Stimulated activated CD4-positive, alpha-beta T cell treated with anti-CD3 and anti-CD28 coated beads, Interleukin-4, amount 100 ng/mL, for 24 hours (primary cell): ENCODE results near the gene SLCO2A1.

Source experiments
- DNase-seq: peaks from one replicate; pipeline ENCODE4 v3.0.0-alpha.2; 2020

The SLCO2A1 gene

DNA sequence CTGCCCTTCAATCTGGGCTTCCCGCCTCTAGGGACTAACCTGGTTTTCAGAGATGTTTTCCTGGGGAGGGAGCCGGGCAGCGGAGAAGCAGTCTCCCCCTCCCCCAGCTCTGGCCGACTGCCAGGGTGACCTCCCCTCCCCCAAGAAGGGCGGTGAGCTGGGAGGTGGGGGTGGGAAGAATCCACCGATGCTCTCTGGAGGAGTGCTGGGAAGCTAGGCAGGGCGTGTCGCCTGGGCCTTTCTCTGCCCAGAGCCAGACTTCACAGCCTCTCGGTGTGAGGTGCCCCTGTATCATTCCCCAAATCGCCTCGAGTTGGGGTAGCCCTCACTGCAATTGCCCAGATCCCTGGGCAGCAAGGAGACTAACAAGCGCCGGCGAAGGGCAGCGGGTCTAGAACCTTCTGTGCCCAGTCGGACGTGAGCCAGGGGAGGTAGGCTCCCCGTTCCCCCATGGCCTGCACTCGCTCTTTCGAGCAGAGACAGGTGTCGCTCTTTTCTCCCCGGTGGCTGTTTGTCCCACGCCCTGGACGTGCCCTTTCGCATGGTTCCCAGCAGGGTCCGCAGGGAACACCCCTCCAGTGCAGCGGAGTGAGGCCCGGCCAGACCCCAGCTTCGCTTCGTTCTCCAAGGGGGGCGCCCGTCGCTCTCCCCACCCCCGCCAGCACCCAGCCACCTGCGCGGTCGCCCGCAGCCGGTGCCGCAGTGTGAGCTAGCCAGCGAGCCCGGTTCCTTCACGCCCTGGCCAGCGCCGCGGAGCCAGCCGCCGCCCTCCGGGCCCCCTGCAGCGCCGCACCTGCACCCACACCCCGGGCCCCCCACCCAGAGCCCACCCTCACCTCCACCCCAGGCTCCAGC lies 135.1 kb downstream of the SLCO2A1 start:
- DNase-seq, result no peak

DNA sequence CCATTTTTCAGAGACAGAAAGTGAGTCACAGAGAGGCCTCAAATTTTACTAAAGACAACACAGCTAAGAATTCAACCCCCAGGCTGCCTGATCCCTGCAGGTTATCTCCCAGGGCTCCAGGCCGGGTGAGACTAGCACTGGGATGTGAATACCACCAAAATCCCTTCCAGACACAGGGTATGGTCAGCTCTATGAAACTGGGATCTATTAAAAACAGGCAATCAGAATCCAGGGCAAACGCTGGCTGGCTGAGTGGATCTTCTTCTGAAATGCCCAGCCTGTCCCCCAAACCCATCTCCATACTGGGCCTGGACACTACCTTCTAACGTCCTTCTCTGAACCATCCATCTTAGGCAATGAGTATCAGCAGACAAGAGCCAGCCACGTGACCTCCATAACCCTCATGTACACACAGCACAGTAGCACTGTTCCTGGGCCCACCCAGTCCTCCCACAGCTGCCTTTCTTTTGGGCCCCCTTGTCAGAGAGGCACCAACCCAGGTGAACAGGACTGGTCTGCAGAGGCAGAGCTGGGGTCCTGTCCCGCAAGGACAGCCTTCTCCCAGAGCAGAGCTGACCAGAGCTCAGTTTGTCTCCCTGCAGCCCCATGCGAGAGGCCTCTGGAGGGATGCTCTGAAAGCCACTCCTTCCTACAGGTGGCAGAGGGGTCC lies 135.9 kb downstream of the SLCO2A1 start:
- no peak for DNase-seq

DNA sequence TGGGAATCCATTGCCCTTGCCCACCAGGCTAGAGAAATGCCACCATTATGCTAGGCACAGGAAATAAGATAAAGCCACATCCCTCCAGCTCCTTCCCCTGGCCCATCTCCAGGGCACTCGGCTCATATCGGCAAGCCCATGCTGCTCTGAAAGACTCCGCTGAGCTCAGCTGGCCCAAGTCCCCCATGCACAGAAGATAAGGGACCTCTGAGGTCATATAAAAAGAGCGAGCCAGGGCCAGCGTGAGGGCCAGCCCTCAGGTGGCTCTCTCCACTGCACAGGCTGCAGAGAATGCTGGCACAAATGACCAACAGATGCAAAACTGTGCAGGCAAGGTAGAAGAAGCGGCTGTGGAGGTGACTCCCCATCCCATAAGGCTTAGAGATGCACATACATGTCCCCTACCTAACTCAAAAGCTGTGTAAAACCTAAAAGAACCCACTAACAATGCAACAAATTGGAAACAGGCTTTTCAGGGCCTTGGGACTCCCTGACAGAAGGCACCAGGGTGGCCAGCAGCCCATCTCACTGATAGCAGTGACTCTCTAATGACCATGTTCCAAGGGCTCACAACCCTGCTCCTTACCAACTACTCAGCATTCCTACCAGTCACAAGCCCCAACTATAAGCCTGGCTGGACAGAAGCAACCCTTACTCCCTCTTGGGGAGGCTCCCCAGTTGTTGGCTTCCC lies 137.0 kb downstream of the SLCO2A1 start:
- no peak for DNase-seq

DNA sequence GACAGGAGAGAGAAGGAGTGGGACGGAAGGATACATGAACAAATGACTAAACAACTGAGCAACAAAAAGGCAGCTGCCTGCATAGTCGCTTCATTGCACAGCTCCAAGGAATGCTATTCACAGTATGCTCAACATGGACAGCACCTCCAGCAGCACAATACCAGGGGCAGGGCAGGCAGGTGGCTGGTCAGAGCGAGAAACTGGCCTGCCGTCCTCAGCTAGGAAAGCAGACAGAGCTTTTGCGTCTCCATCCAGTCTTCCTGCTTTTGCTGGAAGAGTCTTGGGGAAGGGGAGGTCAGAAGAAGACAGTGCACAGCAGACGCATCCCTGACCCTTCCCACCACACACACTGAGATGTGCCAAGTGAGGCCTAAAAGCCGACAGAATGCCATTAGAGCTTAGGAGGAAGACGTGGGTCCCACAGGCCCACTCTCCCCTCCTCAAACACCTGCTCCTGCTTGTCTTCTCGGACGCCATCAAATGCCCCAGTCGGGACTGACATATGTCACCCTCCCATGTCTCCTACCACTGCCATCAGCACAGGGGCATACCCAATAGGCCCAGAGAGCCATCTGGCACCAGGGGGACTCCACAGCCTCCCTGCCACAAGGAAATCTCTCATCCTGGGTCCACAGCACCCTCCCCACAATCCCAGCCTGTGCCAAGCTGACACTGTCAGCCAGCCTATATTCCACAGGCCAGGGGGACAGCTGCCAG lies 137.9 kb downstream of the SLCO2A1 start:
- DNase-seq, result no peak

DNA sequence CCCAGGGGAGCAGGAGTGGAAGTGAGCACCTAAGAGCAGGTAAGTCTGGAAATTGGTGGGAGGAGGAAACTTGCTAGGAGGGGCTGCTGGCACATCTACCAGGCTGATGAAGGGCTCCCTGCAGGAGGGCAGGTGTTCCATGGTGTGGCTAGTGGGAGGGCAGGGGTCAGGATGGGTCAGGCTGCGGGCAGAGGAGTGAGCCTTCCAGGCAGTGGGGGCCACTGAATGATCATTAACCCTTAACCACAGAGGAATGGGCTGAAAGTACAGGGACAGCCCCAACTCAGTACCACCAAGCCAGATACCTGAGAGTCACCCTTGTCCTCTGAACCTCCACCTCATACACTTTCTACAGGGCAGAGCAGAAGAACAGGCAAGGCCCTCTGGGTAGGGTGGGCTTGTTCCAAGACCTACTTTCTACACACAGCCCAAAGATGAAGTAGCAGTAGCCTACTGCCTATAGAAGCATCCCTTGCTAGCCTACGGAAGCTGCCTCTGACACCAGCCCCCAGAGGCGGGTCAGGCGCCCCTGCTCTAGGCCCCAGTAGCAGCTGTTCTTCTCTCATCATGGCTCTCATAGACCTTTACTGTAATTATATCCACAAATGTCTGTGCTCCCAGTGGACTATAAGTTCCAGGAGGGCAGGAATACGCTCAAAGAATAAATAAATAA lies 138.6 kb downstream of the SLCO2A1 start:
- DNase-seq, result no peak

DNA sequence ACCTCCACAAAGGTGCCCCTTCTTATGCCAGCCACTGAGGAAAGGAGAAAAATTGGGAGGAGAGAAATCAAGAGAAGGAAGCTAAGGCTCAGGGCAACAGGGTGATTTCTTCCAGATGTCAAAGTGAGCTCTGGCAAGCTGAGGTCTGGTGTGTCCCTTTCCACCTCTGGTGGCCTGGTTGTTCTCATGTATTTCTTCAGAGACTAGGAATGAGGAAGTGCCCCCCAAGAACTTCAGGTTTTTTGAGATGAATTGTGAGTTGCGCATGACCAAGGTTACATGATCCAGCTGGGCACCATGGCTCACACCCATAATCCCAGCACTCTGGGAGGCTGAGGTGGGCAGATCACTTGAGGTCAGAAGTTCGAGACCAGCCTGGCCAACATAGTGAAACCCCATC lies 139.7 kb downstream of the SLCO2A1 start:
- DNase-seq, result no peak

DNA sequence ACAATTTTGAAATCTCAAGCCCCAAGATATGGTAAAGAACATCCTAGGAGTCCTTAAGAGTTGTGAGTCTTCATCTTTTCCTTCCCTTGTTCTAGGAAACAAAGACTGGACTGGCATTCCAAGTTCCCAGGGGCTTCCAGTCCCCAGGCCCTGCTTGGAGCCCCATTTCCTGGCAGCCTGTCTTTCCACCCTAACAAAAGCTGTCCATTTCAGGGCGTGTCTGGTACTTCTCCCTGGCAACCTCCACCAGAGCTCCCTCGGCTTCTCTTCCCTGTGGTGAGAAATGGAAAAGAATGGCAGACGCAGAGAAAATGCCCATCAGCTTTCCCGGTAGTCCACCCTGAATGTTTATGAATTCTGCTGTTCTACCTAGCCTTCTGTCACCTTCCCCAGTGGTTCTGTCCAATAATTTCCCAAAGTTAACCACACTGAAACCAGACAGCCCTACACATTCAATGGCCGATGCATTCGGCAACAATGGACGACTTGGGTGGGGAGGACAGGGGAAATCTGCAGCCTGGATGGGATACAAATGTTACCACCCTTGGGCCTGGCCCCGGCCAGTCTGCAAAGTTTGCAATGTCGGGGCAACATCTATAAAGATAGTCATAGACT lies 140.9 kb downstream of the SLCO2A1 start:
- no peak for DNase-seq

DNA sequence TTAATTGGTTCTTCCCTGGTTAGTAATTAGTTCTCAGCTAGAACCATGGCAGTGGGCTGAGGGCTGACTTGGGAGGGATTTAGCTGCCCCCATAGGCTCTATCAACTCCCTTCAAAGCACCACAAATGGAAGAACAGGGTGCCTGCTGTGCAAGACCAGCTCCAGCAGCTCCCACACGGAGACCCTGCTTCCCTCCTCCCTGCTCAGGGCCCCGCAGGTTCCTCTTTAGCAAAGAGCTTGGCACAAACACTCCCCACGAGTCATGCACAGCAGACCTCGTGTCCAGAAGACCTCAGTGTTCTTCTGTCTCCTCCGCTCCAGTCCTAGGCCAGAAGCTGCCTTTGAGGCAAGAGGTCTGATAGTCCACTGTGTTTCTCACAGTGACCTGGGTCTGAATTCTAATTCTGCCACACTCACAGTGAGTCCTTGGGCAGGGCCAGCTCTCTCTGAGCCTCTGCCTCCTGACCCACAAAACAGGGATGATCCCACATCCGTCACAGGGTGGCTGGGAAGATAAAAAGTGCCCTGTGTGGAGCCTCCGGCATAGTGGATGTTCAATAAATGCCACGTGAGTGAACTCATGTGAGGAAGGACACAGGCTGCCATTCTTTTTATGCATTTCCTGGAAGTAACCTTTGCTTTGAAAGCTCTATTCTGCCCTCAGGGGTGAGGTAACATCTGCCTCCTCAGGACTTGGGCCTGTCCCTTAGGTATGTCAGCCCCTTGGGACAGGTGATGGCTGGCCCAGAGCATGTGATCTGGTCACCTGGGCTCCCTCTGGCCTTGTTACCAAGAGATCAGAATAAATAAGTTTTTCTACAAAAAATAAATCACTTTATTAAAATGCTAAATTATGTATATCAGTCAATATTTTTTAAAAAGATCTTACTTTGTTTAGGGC lies 141.7 kb downstream of the SLCO2A1 start:
- DNase-seq, result no peak

DNA sequence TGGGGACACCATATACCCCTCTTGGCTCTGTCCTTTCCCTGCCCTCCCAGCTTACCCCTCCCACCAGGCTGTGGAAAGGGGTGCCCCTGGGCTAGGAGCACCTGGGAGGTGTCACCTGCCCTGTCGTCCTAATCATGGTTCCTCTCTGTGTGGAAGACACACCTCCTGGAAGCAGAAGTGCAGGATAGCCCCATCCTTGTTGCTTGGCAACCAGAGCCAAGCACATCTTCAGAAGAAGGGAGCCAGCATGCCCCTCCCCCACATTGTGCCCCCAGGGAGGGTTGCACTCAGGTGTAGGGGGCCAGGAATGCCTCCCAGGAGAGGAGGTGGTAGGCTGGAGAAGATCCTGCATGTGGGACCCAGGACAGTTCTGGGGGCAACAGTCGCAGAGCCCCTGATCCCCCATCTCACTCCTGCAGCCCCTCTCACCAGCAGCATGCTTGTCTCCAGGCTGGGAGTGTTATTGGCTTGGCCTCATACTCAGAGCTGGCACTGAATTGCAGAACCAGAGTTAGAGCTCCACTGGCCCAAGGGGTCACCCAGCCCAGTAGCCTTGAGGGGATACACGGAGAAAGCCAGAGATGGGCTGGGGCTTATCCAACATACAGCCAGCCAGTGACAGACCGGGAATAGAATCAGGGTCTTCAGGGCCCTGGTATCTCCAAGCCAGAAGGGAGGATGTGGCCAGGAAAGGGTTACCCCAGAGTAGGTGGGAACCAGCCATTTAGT lies 142.5 kb downstream of the SLCO2A1 start:
- DNase-seq, result no peak

DNA sequence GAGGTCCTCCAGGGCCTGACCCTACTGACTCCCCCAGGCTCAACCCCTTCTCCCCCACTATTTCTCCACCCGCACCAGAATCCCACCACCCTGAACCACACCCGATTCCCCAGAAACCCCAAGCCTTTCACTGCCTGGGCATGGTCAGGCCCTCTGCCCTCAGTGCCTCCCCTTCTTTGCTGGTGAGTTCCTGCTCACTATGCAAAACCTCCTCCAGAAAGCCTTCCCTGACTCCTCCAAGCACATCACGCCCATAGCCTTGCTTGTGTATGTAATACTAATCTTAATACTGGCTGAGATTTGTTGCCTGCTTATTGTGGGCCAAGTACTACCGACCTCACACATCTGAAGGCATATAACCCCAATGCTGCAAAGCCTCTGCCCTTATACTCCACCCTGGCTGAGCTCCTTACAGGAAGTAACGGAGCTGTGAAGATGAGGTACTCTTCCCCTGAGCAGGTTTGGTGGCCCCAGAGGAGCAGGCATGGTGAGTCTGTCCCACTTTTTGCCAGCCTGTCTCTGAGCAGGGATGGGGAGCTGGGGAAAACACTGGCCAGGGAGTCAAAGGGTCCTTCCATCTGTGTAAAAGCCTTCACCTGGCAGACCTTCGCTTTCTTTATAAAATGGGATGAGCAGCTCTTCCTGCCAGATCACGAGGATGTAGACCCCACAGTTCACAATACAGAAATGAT lies 143.5 kb downstream of the SLCO2A1 start:
- no peak for DNase-seq

DNA sequence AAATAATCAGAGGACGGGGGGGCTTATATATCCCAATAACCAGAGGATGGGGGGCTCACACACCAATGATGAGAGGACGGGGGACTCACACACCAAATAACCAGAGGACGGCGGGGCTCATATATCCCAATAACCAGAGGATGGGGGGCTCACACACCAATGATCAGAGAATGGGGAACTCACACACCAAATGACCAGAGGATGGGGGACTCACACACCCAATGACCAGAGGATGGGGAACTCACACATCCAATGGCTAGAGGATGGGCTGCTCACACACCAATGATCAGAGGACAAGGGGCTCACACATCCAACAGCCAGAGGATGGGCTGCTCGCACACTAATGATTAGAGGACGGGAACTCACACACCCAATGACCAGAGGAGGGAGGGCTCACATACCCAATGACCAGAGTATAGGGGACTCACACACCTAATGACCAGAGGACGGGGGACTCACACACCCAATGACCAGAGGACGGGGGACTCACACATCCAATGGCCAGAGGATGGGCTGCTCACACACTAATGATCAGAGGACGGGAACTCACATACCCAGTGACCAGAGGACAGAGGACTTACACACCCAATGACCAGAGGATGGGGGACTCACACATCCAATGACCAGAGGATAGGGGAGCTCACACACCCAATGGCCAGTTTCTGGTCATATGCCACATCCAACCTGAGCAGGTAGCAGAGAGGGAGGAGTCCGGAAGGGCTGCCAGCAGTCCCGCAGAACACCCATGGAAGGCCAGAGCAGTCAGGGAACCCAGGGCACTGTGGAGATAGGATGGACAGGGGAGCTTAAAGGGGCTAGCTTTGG lies 144.6 kb downstream of the SLCO2A1 start:
- DNase-seq, result no peak

DNA sequence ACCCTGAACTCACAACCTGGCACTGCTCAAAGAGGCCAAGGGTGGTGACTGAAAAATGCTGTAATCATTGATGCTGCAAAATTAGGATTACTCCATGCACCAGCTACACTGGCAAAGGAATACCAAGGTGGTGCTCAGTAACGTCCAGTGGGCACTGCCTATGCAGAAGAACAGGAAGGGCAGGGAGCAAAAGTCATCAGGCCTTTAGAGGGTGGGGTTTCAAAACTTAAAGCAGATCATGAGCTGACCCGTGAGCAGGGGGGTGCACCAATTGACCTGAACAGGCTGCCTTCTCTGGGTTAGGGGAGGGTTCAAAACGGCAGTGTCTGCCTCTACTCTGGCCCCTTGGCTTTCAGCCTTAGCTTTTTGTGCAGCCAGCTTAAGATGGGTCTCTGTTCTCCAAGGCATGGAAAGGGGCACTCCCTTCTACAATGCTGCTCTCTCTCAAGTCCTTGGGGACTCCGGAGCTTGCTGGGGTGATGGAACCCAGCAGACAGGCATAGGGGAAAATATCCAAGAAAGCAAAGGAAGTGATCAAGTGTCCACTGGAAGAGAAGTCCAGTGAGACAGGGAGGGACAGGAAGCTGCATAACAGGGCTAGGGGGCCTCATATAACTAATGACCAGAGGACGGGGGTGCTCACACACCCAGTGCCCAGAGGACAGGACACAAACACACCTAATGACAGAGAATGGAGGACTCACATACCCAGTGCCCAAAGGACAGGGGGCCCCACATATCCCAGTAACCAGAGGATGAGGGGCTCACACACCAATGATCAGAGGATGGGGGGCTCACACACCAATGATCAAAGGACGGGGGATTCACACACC lies 145.5 kb downstream of the SLCO2A1 start:
- no peak for DNase-seq

DNA sequence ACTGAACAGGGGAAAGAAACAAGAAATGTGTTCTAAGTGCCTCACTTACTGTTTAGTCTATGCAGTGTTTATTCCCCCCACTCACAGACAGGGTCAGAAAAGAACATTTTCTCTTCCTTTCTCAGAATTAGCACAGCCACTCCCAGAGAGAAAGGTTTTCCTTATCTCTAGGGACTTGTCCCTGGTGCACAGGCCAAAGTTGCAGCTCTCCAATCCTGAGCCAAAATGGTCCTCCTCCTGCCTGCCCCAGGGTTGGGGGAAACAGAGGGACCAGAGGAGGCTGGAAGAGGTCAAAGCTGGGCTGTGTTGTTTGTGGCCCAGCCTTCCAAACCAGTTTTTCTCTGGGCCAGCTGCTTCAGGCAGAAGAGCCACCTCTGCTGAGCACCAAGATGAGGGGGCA lies 146.1 kb downstream of the SLCO2A1 start:
- DNase-seq, result no peak

DNA sequence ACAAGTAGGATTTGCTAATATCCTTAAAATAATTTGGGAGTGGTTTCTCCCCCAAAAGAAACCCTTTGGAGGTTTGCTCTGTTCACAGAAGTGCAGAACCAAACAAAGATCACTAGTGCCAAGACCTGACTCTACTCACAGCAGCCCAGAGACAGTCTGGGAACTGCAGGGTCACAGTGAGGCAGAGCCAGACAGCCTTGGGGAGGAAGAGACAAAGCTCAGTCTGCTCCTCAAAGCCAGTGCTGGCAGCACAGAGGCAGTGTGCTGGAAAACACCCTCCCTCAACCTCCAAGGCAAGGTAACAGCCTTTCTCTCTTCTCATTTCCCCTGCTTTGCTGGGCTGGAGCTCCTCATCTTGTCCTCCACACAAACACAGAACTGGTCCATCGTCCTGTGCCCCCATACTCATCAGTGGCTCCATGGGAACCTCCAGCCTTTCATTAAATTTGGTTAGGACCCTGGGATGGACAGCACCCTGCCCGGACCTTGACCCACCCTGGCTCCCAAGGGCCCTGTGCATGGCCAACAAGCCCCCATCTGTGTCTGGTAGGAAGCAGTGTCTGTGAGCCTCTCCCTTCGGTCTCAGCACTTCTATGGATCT lies 146.6 kb downstream of the SLCO2A1 start:
- DNase-seq, result no peak

DNA sequence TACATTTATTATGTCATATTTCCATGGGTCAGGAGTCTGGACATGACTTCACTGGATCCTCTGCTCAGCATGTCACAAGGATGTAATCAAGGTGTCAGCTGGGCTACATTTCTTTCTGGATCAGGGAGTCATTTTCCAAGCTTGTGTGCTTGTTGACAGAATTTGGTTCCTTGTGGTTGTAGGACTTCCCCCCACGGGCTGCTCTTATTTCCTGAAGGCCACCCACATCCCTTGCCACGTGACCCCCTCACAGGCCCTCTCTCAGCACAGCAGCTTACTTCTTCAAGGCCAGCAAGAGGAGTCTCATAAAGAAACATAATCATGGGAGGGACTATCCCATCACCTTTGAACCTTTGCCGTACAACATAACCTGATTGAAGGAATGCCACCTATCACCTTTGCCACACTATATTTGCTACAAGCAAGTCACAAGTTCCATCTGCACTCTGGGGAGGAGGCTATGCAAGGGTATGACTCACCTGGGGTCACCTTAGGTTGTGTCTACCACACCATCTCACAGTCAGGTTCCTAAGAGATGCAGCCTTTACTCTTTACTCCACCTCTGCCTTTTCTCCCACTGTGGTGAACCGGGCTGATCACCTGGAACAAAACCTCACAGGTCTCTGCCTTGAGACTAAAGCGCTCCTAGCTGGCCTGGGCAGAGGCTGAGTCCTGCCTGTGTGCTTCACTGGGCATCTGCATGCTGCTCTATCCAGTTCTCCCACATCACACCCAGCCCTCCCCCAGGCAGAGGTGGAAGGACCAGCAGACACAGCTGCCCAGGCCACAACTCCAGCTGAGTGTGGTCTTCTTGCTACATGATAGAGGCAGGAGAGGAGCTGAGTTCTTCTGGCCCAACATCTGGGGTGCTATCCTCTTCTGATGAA lies 147.5 kb downstream of the SLCO2A1 start:
- no peak for DNase-seq

DNA sequence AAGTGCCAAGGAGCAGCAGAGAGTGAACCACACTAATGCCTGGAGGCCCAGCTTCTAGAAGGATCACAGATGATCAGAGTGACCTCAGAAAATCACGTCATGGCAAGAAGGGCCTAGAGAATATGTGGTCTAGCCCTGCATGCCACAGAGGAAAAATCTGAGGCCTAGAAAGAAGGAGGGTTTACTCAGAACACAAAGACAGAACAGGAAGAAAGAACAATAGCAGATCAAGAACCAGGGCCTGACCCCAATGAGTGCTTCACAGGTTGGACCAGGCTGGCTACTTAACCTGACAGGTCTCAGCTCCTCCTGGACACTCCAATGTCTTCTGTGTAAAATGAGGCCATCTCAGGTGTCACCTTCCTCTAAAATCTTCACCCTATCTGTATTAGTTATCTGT lies 148.2 kb downstream of the SLCO2A1 start:
- DNase-seq, result no peak
